Subcutaneous adipose tissue (tissue), 4 donors: Measurements from ENCODE around the gene KRTAP10-7. TPM values are rescaled to one million over a fixed set of nuclear protein-coding genes. Genes with fewer than 3 reads are reported as not detected.

Source experiments
- CTCF ChIP-seq: fragments of 450-650 bp; IDR thresholded peaks from one replicate; pipeline ENCODE4 v1.5.1; 2016; ENCODE audit warnings: low read depth, mild to moderate bottlenecking, control low read depth, antibody characterized with exemption, moderate library complexity
- total RNA-seq, 4 donors: library from RNA; depleted of rRNA; stranded (reverse); fragments of >200 nt; gene quantifications; one replicate each; pipeline ENCODE4 v1.1.0, GENCODE V29; 2016

KRTAP10-7 gene
- total RNA-seq, 4 donors from 2014 or later = not detected

GRCh38 chr21:44557491-44558328, 42.7 kb upstream of the KRTAP10-7 start:
- no peak for TF ChIP-seq CTCF

- TF ChIP-seq CTCF = no peak
Measured at GRCh38 chr21:44558695-44559094, 41.7 kb upstream of the KRTAP10-7 start, which contains the start of gene KRTAP10-3. TSS of gene KRTAP10-3 (minus strand) at chr21:44558795. CDS start at chr21:44558715, 80 bp downstream.

- TF ChIP-seq CTCF = no peak
Measured at GRCh38 chr21:44564099-44564498, 36.3 kb upstream of the KRTAP10-7 start.

GRCh38 chr21:44564886-44565598, 35.4 kb upstream of the KRTAP10-7 start:
- TF ChIP-seq CTCF = no peak

- no peak for TF ChIP-seq CTCF
Measured at GRCh38 chr21:44566403-44566802, 34.0 kb upstream of the KRTAP10-7 start.

GRCh38 chr21:44567481-44568171, 32.8 kb upstream of the KRTAP10-7 start:
- no peak for TF ChIP-seq CTCF

GRCh38 chr21:44568261-44568660, 32.1 kb upstream of the KRTAP10-7 start:
- no peak for TF ChIP-seq CTCF
